Subcutaneous adipose tissue (tissue), 4 donors: Measurements from ENCODE around the gene ZNF277. TPM values are rescaled to one million over a fixed set of nuclear protein-coding genes. Genes with fewer than 3 reads are reported as not detected.

ENCODE experiments used
- total RNA-seq, 4 donors: library from RNA; depleted of rRNA; stranded (reverse); fragments of >200 nt; gene quantifications; one replicate each; pipeline ENCODE4 v1.1.0, GENCODE V29; 2016
- TF ChIP-seq, protein P1 (sequence below): fragments of 450-650 bp; IDR thresholded peaks from one replicate; pipeline ENCODE4 v1.5.1; 2016; ENCODE audit warnings: low read depth, mild to moderate bottlenecking, control low read depth, antibody characterized with exemption, moderate library complexity

Gene ZNF277
- total RNA-seq, 4 donors from 2014 or later: 36.9 to 46.1 (median 38.4) TPM

DNA sequence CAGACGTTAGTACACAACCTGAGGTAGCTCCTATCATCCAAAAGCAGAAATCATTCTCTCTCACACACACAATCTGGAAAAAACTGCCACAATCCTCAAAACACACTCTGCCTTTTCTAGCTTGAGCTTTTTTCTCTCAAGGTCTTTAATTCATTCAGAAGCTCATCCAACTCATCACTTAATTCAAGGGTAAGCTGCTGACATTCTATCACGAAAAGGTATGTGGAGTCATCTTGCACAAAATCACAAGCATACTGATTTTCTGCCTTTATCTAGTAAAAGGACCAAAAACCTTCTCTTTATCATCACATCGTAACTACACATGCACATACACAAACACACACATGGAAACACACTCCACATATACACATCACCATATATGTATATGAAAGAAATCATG lies 32.3 kb upstream of the ZNF277 start:
- TF ChIP-seq, protein P1, sequence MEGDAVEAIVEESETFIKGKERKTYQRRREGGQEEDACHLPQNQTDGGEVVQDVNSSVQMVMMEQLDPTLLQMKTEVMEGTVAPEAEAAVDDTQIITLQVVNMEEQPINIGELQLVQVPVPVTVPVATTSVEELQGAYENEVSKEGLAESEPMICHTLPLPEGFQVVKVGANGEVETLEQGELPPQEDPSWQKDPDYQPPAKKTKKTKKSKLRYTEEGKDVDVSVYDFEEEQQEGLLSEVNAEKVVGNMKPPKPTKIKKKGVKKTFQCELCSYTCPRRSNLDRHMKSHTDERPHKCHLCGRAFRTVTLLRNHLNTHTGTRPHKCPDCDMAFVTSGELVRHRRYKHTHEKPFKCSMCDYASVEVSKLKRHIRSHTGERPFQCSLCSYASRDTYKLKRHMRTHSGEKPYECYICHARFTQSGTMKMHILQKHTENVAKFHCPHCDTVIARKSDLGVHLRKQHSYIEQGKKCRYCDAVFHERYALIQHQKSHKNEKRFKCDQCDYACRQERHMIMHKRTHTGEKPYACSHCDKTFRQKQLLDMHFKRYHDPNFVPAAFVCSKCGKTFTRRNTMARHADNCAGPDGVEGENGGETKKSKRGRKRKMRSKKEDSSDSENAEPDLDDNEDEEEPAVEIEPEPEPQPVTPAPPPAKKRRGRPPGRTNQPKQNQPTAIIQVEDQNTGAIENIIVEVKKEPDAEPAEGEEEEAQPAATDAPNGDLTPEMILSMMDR: no peak

DNA sequence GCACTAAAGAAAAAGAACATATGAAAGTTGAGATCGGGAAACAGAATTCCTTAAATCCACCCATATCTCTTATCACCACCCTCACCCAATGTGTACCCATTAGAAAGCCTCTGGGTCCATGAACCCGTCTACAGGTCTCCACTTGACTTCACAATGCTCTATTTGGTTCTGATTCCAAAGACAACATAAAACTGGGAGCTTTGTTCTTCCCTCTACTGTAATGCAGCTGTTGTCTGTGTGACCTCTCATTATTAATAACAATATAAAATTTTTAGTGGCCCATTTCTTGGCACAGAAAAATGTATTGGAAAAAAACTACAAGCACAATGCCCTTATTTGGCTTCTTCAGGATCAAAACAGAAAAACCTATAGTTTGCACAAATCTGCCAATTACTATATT lies 30.3 kb upstream of the ZNF277 start:
- TF ChIP-seq, protein P1: no peak

DNA sequence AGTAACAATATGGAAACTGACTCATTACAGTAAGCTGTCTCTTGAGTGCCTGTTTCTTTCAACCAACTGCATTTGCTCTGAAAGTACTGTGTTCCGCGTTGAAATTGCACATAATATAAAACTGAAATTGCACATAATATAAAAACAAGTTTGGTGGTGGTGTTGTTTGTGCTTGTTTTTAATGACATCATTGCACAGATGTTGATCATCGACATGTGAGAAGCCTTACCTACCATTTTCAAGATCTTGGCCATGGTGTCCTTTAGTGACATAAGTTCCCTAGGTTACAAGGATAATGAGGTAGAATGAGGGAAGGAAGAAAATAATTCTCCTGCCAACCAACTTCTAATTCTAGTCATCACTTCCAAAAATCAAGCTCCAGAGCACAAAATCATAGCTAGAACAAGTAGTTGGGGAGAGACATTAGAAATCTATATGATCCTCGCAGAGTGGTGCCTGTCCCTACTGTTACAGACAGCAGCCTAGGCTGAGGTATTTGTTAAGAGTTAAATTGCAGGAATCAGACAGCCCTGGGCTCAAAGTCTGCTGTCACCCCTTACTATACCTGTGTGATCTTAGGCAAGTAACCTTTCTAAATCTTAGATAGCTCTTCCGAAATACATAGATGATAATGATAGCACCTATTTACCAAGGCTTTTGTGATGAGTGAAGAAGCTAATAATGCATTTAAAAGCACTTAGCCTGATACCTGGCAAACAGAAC lies 29.6 kb upstream of the ZNF277 start:
- TF ChIP-seq, protein P1: no peak

DNA sequence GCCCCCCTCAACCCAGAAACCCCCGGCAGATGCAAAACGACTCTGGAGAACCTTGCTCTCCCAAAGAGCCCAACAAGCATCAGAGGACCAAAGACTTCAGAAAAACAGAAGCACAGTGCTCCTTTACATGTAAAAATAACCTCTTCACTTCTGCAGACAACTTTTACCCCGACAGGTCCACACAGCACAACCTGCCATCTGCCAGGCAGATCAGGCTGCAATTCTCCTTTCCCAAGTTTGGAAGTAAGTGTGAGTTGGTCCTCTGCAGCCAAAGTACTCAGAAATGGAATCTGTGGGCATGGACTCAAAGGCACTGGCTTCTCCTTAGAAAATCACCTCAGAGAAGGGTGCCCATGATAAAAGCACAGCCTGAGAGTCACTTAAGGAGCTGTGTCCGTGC lies 26.3 kb upstream of the ZNF277 start:
- TF ChIP-seq, protein P1: no peak

DNA sequence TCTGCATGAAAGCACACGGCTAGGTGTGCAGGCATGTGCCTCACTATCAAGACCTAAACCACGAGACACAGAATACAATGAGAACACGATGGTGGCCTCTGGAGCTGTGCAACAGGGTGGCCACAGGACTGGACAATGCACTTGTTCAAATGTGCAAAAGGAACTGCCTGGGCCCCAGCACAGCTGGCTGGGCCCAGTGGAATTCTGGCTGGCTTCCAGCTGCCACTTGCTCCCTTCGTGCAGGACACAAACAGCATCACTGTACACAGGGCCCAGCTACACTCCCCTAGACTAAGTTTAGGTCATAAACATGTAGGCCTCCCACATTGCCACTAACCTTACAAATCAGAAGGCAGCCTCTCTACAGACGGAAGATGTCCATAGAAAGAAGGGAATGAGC lies 23.7 kb upstream of the ZNF277 start:
- TF ChIP-seq, protein P1: no peak

DNA sequence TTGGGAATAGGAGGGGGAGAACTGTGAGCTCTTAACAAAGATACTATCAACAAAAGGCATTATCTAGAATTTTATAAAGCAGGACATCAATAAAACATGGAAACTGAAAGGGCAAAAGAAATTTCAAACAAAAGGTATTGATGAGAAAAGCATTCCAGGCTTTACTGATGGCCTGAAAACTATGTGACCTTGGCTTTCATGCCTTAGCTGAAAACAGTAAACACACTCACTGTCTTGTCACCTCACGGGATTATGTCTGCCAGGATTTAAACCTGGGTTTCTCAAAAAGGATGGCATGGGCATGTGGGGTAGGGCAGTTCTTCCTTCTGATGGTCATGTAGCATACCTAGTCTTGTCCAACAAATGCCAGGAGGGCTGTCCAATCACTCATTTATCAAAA lies 23.2 kb upstream of the ZNF277 start:
- TF ChIP-seq, protein P1: no peak

DNA sequence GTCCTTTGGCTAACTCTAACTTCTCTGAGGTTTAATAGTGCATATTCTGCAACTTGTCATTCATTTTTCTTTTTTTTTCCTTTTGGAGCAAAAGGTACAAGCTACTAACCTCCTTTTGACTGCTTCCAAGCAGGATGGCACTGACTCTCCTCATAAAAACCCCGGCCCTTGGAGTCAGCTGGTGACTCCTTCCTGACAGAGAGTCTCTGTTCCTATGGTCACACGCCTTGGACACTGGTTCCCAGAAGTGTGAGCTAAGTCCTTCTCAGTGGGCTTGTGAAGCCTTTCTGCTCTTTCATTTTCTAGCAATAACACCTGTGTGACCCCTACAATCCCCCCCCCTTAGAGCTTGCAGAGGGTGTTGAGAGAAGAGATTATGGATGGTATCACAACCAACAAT lies 22.0 kb upstream of the ZNF277 start:
- TF ChIP-seq, protein P1: no peak
